ENCODE data around the gene MALT1.

Gene MALT1

DNA sequence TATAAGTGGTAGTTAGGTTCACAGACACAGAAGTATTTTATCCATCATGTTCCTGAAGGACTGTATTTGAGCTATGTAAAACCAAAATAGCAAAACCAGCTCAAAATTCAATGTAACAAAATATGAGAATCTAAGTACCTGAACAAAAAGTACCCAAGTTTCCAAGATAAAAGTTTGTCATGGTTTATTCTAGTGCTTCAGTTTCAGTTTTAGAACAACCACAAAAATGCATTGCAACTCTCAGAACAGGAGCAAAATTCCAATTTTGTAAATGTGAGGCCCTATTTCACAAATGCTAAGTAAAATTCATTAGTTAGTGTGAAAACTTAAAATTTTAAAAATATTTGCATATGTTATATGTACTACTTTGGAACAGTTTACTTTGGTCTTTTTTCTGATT is 37.4 kb upstream of the MALT1 start:
- POLR2A ChIA-PET = no interaction called here
- DNase-seq (ENCODE audit: extremely low spot score) = no peak
- CTCF ChIA-PET = interaction anchor here (1.0 kb wide), 1 partner anchor 130 kb away, joined by 3 read pairs; no protein-coding TSS in a partner anchor
- TF ChIP-seq, protein P1, sequence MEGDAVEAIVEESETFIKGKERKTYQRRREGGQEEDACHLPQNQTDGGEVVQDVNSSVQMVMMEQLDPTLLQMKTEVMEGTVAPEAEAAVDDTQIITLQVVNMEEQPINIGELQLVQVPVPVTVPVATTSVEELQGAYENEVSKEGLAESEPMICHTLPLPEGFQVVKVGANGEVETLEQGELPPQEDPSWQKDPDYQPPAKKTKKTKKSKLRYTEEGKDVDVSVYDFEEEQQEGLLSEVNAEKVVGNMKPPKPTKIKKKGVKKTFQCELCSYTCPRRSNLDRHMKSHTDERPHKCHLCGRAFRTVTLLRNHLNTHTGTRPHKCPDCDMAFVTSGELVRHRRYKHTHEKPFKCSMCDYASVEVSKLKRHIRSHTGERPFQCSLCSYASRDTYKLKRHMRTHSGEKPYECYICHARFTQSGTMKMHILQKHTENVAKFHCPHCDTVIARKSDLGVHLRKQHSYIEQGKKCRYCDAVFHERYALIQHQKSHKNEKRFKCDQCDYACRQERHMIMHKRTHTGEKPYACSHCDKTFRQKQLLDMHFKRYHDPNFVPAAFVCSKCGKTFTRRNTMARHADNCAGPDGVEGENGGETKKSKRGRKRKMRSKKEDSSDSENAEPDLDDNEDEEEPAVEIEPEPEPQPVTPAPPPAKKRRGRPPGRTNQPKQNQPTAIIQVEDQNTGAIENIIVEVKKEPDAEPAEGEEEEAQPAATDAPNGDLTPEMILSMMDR (IDR thresholded peaks at IDR 0.05; ENCODE audit: control extremely low read depth, extremely low read depth, low read depth, missing control alignments) = no peak

DNA sequence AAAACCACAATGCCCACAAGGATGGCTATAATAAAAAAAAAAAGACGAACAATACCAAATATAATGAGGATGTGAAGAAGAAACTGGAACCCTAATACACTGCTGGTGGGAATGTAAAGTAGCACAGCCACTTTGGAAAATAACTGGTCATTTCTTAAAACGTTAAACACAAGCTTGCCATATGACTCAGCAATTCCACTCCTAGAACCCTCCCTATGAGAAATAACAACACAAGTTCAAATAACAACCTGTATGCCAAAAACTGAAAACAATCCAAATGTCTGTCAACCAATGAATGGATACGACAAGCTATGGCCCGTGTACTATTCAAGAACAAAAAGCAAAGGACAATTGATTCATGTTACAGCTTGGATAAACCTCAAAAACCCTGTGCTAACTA is 35.4 kb upstream of the MALT1 start:
- CTCF ChIA-PET = interaction anchor here (1.0 to 1.9 kb wide), 7 partner anchors 12 to 128 kb away, joined by 3 to 7 read pairs (median 4); no protein-coding TSS in a partner anchor
- POLR2A ChIA-PET = no interaction called here
- TF ChIP-seq, protein P1 (IDR thresholded peaks at IDR 0.05; ENCODE audit: control extremely low read depth, extremely low read depth, low read depth, missing control alignments) = no peak
- no peak for DNase-seq (ENCODE audit: extremely low spot score)

DNA sequence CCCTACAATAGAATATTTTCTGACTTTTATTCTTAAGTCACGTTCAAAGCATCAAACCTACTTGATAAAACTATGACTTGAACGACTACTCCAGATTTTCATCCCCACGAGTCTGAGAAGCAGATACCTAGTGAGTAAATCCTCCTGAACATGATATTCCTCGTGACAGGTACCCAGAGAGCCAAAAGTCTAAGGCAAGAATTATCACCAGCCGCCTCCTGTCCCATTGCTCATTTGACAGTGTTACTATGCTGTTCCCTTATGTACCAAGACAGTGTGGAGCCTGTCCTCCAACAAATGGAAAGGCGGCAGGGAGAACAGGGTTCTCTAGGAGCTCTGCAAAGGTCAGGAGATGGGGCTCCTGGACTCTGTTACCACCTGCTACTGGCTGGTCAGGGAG is 34.1 kb upstream of the MALT1 start:
- TF ChIP-seq, protein P1 (IDR thresholded peaks at IDR 0.05; ENCODE audit: control extremely low read depth, extremely low read depth, low read depth, missing control alignments) = no peak
- ChIA-PET POLR2A (no interaction called here), CTCF (interaction anchor here (1.2 to 1.5 kb wide), 5 partner anchors 10 to 94 kb away, joined by 3 to 4 read pairs (median 3); no protein-coding TSS in a partner anchor)
- no peak for DNase-seq (ENCODE audit: extremely low spot score)

- POLR2A ChIA-PET = no interaction called here
- CTCF ChIA-PET = interaction anchor here (1.2 to 1.5 kb wide), 3 partner anchors 10 to 94 kb away, joined by 3 read pairs; no protein-coding TSS in a partner anchor
- TF ChIP-seq, protein P1 (IDR thresholded peaks at IDR 0.05; ENCODE audit: control extremely low read depth, extremely low read depth, low read depth, missing control alignments) = no peak
- DNase-seq (ENCODE audit: extremely low spot score) = no peak
These were observed 33.3 kb upstream of the MALT1 start for GRCh38 chr18:58637946-58638345.

DNA sequence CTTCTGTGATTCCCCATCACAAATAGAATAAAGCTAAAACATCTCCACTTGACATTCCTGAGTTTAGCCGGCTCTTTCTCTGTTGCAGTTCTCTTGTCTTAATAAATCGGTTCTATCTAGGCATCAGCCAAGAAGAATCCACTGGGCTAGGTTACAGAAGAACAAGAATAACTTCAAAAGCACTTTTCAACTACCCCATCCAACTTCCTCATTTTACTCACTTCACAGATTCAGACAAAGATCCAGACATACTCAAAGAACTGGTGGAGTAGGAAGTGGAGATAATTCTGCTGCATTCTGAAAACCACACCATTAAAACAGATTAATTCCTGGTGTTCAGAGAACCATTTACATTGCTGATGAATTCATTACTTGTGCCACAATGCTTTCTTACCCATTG is 32.8 kb upstream of the MALT1 start:
- ChIA-PET CTCF (interaction anchor here (1.5 kb wide), 1 partner anchor 95 kb away, joined by 3 read pairs; no protein-coding TSS in a partner anchor), POLR2A (no interaction called here)
- TF ChIP-seq, protein P1 (IDR thresholded peaks at IDR 0.05; ENCODE audit: control extremely low read depth, extremely low read depth, low read depth, missing control alignments) = no peak
- DNase-seq (ENCODE audit: extremely low spot score) = no peak

DNA sequence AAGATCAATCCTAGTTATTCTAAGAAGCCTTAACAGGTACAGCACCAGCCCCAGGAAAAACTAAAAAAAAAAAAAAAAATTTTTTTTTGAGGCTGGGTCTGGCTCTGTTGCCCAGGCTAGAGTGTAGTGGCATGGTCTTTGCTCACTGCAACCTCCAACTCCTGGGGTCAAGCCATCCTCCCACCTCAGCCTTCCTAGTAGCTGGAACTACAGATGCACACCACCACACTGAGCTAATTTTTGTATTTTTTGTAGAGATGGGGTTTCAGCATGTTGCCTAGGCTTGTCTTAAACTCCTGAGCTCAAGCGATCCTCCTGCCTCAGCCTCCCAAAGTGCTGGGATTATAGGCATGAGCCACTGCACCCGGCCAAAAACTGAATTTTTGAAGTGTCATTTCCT is 32.0 kb upstream of the MALT1 start:
- POLR2A ChIA-PET = no interaction called here
- DNase-seq (ENCODE audit: extremely low spot score) = no peak
- TF ChIP-seq, protein P1 (IDR thresholded peaks at IDR 0.05; ENCODE audit: control extremely low read depth, extremely low read depth, low read depth, missing control alignments) = no peak
- CTCF ChIA-PET = interaction anchor here (1.1 to 1.3 kb wide), 3 partner anchors 16 to 111 kb away, joined by 3 to 6 read pairs (median 5); no protein-coding TSS in a partner anchor
